ENCODE results near the gene FN3K. TPM values are rescaled to one million over a fixed set of nuclear protein-coding genes. Genes with fewer than 3 reads are reported as not detected.
A peak's percentile ranks its signal among the peaks of the same experiment; 100 is the strongest.

Gene FN3K
- total and polyA plus RNA-seq, 3 donors from 2014 or later = 12.4 to 31.7 (median 29.7) TPM

DNA sequence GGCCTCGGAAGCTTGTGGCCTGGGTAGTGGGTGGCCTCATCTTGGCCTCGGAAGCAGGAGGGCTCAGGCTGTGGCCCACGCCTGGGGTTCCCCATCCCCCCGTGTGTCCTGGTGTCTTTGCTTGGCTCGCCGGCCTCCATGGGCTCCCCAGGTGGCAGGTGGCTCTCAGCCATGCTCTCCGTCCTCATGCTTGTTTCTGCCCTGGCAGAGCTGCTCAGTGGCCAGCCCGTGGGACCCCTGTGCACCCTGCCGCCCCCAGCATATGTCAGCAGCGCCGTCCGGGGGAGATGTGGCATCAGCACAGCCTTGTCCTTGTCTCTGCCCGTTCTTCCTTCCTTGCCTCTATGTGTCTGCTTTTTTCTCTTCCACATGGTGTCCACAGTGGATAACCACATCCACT, 55.0 kb downstream of the FN3K start:
- no peak for TF ChIP-seq POLR2A (IDR thresholded peaks at IDR 0.05)
- TF ChIP-seq, protein P1, sequence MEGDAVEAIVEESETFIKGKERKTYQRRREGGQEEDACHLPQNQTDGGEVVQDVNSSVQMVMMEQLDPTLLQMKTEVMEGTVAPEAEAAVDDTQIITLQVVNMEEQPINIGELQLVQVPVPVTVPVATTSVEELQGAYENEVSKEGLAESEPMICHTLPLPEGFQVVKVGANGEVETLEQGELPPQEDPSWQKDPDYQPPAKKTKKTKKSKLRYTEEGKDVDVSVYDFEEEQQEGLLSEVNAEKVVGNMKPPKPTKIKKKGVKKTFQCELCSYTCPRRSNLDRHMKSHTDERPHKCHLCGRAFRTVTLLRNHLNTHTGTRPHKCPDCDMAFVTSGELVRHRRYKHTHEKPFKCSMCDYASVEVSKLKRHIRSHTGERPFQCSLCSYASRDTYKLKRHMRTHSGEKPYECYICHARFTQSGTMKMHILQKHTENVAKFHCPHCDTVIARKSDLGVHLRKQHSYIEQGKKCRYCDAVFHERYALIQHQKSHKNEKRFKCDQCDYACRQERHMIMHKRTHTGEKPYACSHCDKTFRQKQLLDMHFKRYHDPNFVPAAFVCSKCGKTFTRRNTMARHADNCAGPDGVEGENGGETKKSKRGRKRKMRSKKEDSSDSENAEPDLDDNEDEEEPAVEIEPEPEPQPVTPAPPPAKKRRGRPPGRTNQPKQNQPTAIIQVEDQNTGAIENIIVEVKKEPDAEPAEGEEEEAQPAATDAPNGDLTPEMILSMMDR (IDR thresholded peaks at IDR 0.05) = no peak
- no peaks in the 10 kb centered on the region for H3K36me3 ChIP-seq (ENCODE audit: low read depth, missing control alignments)
- H3K9me3 ChIP-seq = no peaks in the 10 kb centered on the region
- intact Hi-C loops (cut with DNase I; ENCODE audit: low total_unique reads) = no loop called here
- 94 to 95% methylated on average over 13 of the region's 13 CpGs for WGBS, 2 donors
- H3K4me3 ChIP-seq = no peak overlapping the region
- no peaks in the 10 kb centered on the region for H3K27me3 ChIP-seq
- peaks cover 6% of the 10 kb centered on the region for H3K4me1 ChIP-seq
- H3K27ac ChIP-seq = no peak overlapping the region
- no peak for DNase-seq

DNA sequence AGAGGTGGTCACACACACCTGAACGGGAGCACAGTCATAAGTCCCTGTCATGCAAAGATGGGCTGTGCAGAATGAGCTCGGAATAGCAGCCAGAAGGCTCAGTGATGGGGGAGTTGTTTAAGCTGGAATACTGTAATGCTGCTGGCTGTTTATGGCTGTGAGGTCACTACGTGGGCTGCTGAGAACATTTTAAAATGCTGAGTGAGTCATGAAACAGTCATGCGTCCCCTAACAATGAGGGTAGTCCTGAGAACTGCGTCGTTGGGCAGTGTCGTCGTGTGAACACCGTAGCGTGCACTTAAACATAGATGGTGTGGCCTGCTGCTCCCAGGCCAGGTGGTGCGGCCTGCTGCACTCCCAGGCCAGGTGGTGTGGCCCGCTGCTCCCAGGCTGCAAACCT, 56.1 kb downstream of the FN3K start:
- intact Hi-C loops (cut with DNase I; ENCODE audit: low total_unique reads) = no loop called here
- Histone ChIP-seq H3K4me3 (no peak overlapping the region), H3K9me3 (no peaks in the 10 kb centered on the region), H3K27ac (no peak overlapping the region), H3K36me3 (ENCODE audit: low read depth, missing control alignments) (no peaks in the 10 kb centered on the region), H3K4me1 (peaks cover 6% of the 10 kb centered on the region), H3K27me3 (no peaks in the 10 kb centered on the region)
- DNase-seq = no peak
- TF ChIP-seq, protein P1 (IDR thresholded peaks at IDR 0.05) = no peak
- no peak for TF ChIP-seq POLR2A (IDR thresholded peaks at IDR 0.05)
- 83 to 95% methylated on average over 10 to 12 of the region's 12 CpGs for WGBS, 2 donors

DNA sequence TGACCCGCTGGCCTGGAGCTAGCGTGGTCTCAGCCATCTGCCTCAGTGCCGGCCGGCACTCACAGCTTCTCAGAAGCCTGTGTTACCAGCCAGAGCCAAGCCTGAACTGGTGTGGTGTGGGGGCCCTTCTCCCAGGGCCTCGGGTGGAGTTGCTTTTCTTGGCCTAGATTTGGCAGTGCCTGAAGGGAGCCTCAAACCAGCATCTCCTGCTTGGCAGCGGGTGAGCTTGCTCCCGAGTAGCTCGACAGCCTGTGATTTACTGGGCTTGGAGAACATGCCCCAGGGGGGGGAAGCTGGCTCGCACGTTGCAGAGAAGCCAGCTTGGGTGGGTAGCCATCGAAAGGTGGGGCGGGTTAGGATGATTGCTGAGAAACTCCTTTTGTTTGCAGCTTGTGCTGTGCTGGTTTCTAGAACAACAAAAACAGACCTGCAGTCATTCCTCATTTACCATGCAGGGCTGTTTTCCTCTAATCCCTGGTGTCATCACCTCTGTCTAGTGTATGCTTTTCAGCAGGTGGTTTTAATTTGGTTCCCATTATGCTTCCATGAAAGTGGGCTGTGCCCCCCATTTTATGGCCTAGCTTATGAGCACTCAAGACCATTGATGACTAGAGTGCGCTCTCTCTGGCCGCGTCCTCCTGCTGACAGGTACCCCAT, 58.7 kb downstream of the FN3K start:
- WGBS, 2 donors = 77 to 82% methylated on average over 10 to 15 of the region's 15 CpGs
- Histone ChIP-seq H3K27ac (no peak overlapping the region), H3K4me3 (no peak overlapping the region), H3K36me3 (ENCODE audit: low read depth, missing control alignments) (no peaks in the 10 kb centered on the region), H3K27me3 (no peaks in the 10 kb centered on the region), H3K4me1 (peaks cover 6% of the 10 kb centered on the region), H3K9me3 (no peaks in the 10 kb centered on the region)
- DNase-seq = no peak
- intact Hi-C loops (cut with DNase I; ENCODE audit: low total_unique reads) = no loop called here
- TF ChIP-seq, protein P1 (IDR thresholded peaks at IDR 0.05) = no peak
- no peak for TF ChIP-seq POLR2A (IDR thresholded peaks at IDR 0.05)

DNA sequence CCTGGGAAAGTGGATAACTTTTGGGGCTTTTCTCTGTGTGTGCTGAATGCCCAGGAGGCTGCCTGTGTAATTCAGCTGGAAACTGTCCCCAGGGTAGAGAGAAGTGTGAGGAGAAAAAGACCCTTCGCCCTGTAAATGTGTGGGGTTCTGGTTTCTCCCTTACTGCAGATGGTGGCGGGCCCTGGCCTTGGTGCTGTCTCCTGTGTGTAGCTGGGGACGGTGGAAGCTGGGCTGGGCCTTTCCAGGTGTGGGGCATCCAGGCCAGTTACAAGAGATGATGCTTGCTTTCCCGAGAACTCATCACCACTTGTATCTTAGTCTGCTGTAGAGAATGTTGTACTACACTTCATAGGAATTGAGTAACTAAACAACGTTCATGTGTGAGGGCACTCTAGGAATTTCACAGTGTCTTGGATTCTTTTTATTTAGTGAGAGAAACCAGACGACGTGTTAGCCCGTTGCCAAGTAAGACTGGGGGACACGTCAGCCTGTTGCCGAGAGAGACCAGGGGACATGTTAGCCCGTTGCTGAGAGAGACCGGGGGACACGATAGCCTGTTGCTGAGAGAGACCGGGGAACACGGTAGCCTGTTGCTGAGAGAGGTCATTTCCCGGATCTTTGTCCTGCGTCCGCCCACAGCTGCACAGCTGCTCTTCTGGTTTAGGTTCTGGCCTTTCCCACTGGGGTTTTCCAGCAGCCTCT, 59.5 kb downstream of the FN3K start:
- intact Hi-C loops (cut with DNase I; ENCODE audit: low total_unique reads) = no loop called here
- no peak overlapping the region for H3K27ac ChIP-seq

More for the DNA sequence above, 59.5 kb downstream of the FN3K start:
- Histone ChIP-seq H3K27me3 (no peaks in the 10 kb centered on the region), H3K9me3 (no peaks in the 10 kb centered on the region), H3K36me3 (ENCODE audit: low read depth, missing control alignments) (no peaks in the 10 kb centered on the region), H3K4me3 (no peak overlapping the region), H3K4me1 (peaks cover 6% of the 10 kb centered on the region)
- TF ChIP-seq, protein P1 (IDR thresholded peaks at IDR 0.05) = no peak
- TF ChIP-seq POLR2A (IDR thresholded peaks at IDR 0.05) = no peak
- 68 to 72% methylated on average over 18 of the region's 18 CpGs for WGBS, 2 donors
- DNase-seq = peak; percentile 51

Measured in testis (tissue), 3 donors.